ENCODE measurements around the gene HOXA4.

HOXA4 gene

GRCh38 chr7:27115221-27116026 lies 15.1 kb downstream of the HOXA4 start:
- no peak for DNase-seq

- DNase-seq = no peak
Observed at GRCh38 chr7:27114881-27115220, 15.7 kb downstream of the HOXA4 start.

GRCh38 chr7:27113991-27114769 lies 16.4 kb downstream of the HOXA4 start:
- DNase-seq = no peak

GRCh38 chr7:27112955-27113949 lies 17.3 kb downstream of the HOXA4 start:
- no peak for DNase-seq

- DNase-seq = no peak
Observed at GRCh38 chr7:27112361-27112760, 18.2 kb downstream of the HOXA4 start.

- DNase-seq = no peak
Observed at GRCh38 chr7:27111751-27112277, 18.7 kb downstream of the HOXA4 start.

- no peak for DNase-seq
Observed at GRCh38 chr7:27111042-27111750, 19.4 kb downstream of the HOXA4 start.

GRCh38 chr7:27110186-27111031 lies 20.1 kb downstream of the HOXA4 start:
- no peak for DNase-seq

GRCh38 chr7:27109466-27110185 lies 20.9 kb downstream of the HOXA4 start:
- DNase-seq = no peak

GRCh38 chr7:27108390-27109127 lies 22.0 kb downstream of the HOXA4 start:
- DNase-seq = no peak

GRCh38 chr7:27107391-27108381 lies 22.9 kb downstream of the HOXA4 start:
- no peak for DNase-seq

GRCh38 chr7:27106901-27107240 lies 23.7 kb downstream of the HOXA4 start:
- no peak for DNase-seq

- DNase-seq = no peak
Observed at GRCh38 chr7:27106181-27106900, 24.2 kb downstream of the HOXA4 start.

GRCh38 chr7:27105301-27106031 lies 25.1 kb downstream of the HOXA4 start:
- DNase-seq = no peak

GRCh38 chr7:27104341-27105058 lies 26.1 kb downstream of the HOXA4 start:
- no peak for DNase-seq

- DNase-seq = no peak
Observed at GRCh38 chr7:27103489-27104226, 26.9 kb downstream of the HOXA4 start.

Data from AML-193 (cell line).